Activated gamma-delta T cell (primary cell): ENCODE measurements around the gene TMEM61.
"Not testable (repeated sequence)": the region's sequence is repeated elsewhere in the genome, so short reads cannot be mapped to it uniquely, and the experiment has no call there.

Experiments
- DNase-seq: peaks from one replicate; lab custom pipeline; 2025; lab: John Stamatoyannopoulos, UW
- total RNA-seq, 2 donors: gene quantifications; one replicate each; lab custom pipeline; 2026; lab: John Stamatoyannopoulos, UW

TMEM61 gene
- 0 to 0.04 reads per million in 2 donors for total RNA-seq

GRCh38 chr1:54980528-54981241 is at the start of gene TMEM61:
TMEM61 (plus strand) TSS chr1:54980628; CDS start chr1:54981066, 438 bp downstream.
- DNase-seq: no peak

- no peak for DNase-seq
These were observed 49.1 kb upstream of the TMEM61 start for GRCh38 chr1:54931275-54931840.

GRCh38 chr1:54934081-54934480 is 46.3 kb upstream of the TMEM61 start:
- DNase-seq: not testable (repeated sequence)

GRCh38 chr1:54934869-54935268 is 45.6 kb upstream of the TMEM61 start:
- no peak for DNase-seq

- no peak for DNase-seq
These were observed 43.6 kb upstream of the TMEM61 start for GRCh38 chr1:54936791-54937190.

- DNase-seq: no peak
These were observed 43.0 kb upstream of the TMEM61 start for GRCh38 chr1:54937469-54937868.

GRCh38 chr1:54938955-54939354 is 41.5 kb upstream of the TMEM61 start:
- DNase-seq: not testable (repeated sequence)

GRCh38 chr1:54940042-54940441 is 40.4 kb upstream of the TMEM61 start:
- no peak for DNase-seq

- no peak for DNase-seq
These were observed 37.5 kb upstream of the TMEM61 start for GRCh38 chr1:54942976-54943375.

GRCh38 chr1:54944610-54945392 is 35.6 kb upstream of the TMEM61 start:
- no peak for DNase-seq

GRCh38 chr1:54945393-54945936 is 35.0 kb upstream of the TMEM61 start:
- DNase-seq: no peak

- DNase-seq: no peak
These were observed 32.9 kb upstream of the TMEM61 start for GRCh38 chr1:54947540-54947939.

- no peak for DNase-seq
These were observed 31.4 kb upstream of the TMEM61 start for GRCh38 chr1:54949053-54949452.

GRCh38 chr1:54950006-54950368 is 30.4 kb upstream of the TMEM61 start:
- no peak for DNase-seq

- no peak for DNase-seq
These were observed 29.9 kb upstream of the TMEM61 start for GRCh38 chr1:54950369-54951163.

- no peak for DNase-seq
These were observed 28.6 kb upstream of the TMEM61 start for GRCh38 chr1:54951810-54952226.

- DNase-seq: no peak
These were observed 27.3 kb upstream of the TMEM61 start for GRCh38 chr1:54952950-54953718.

GRCh38 chr1:54953846-54954245 is 26.6 kb upstream of the TMEM61 start:
- no peak for DNase-seq

- DNase-seq: no peak
These were observed 25.1 kb upstream of the TMEM61 start for GRCh38 chr1:54955359-54955758.

GRCh38 chr1:54956726-54957125 is 23.7 kb upstream of the TMEM61 start:
- DNase-seq: no peak

GRCh38 chr1:54959241-54959640 is 21.2 kb upstream of the TMEM61 start:
- DNase-seq: no peak
